Lower leg skin (tissue), 3 donors: ENCODE data around the gene TEC.
"Not testable (repeated sequence)": the region's sequence is repeated elsewhere in the genome, so short reads cannot be mapped to it uniquely, and the experiment has no call there.

Experiments used
- POLR2A ChIP-seq, 2 donors: fragments of 450-650 bp; IDR thresholded peaks; one replicate each; pipeline ENCODE4 v1.6.1; 2016 to 2017; ENCODE audit warnings: antibody characterized with exemption in 2 of 2, mild to moderate bottlenecking in 1 of 2, moderate library complexity in 1 of 2
- TF ChIP-seq, protein P1 (sequence below), 3 donors: fragments of 450-650 bp; IDR thresholded peaks; one replicate each; pipeline ENCODE4 v1.5.1; 2016; ENCODE audit warnings: antibody characterized with exemption in 3 of 3, mild to moderate bottlenecking in 3 of 3, moderate library complexity in 2 of 3

DNA sequence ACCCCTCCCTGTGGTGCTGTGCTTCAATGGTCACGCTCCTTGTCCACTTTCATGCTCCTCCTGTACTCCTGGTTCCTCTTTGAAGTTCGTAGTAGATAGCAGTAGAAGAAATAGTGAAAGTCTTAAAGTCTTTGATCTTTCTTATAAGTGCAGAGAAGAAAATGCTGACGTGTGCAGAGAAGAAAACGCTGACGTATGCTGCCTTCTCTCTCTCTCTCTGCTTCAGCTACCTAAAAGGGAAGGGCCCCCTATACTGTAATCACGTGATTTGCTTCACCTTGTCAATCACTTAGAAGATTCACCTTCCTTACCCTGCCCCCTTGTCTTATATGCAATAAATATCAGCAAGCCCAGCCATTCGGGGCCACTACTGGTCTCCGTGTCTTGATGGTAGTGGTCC lies 50.2 kb downstream of the TEC start:
- TF ChIP-seq, protein P1, sequence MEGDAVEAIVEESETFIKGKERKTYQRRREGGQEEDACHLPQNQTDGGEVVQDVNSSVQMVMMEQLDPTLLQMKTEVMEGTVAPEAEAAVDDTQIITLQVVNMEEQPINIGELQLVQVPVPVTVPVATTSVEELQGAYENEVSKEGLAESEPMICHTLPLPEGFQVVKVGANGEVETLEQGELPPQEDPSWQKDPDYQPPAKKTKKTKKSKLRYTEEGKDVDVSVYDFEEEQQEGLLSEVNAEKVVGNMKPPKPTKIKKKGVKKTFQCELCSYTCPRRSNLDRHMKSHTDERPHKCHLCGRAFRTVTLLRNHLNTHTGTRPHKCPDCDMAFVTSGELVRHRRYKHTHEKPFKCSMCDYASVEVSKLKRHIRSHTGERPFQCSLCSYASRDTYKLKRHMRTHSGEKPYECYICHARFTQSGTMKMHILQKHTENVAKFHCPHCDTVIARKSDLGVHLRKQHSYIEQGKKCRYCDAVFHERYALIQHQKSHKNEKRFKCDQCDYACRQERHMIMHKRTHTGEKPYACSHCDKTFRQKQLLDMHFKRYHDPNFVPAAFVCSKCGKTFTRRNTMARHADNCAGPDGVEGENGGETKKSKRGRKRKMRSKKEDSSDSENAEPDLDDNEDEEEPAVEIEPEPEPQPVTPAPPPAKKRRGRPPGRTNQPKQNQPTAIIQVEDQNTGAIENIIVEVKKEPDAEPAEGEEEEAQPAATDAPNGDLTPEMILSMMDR (IDR thresholded peaks at IDR 0.05): not testable (repeated sequence)
- TF ChIP-seq POLR2A (IDR thresholded peaks at IDR 0.05): not testable (repeated sequence)
